Stomach (tissue), 4 donors: ENCODE measurements around the gene SLC39A13.

Experiments used
- CTCF ChIP-seq, 7 experiments: fragments of 450-650 bp in 4 of 7; fragments of 200-600 bp in 3 of 7; sonication (generic) in 3 of 7; IDR thresholded peaks; one replicate each; pipeline ENCODE4 v1.5.1; 2016 to 2019; ENCODE audit warnings: antibody characterized with exemption in 7 of 7, control low read depth in 2 of 7, mild to moderate bottlenecking in 1 of 7
- EP300 ChIP-seq: sonication (generic); formaldehyde crosslinking; IDR thresholded peaks from one replicate; pipeline ENCODE4 v1.6.1; 2017; ENCODE audit warnings: antibody characterized with exemption
- POLR2A ChIP-seq, 4 donors: fragments of 450-650 bp; IDR thresholded peaks; one replicate each; pipeline ENCODE4 v1.6.1; 2016; ENCODE audit warnings: antibody characterized with exemption in 4 of 4, control low read depth in 2 of 4, mild to moderate bottlenecking in 1 of 4, moderate library complexity in 1 of 4
- POLR2AphosphoS5 ChIP-seq, 3 donors: sonication (generic); formaldehyde crosslinking; IDR thresholded peaks; one replicate each; pipeline ENCODE4 v1.6.1; 2016; ENCODE audit warnings: antibody characterized with exemption in 3 of 3

DNA sequence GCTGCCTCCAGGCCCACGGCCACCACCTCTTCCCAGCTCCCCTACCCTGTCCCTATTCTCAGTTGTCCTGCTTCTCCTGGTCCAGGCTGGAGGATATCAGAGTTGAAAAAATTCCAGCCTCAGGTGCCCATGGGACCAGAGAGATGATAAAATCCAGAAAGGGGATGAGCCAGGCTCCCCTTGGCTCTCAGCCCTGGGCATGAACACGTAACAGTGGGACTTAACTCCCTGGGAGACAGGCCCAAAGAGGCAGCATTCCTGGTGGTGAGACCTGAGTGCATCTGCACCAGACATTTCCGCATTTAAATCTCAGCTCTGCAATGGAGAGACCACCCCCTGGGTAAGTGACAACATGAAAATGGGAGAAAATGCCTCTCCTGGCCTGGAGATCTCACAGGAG, 10.4 kb upstream of the SLC39A13 start:
- TF ChIP-seq POLR2A (IDR thresholded peaks at IDR 0.05) = no peak
- TF ChIP-seq CTCF (IDR thresholded peaks at IDR 0.05) = no peak
- no peak for TF ChIP-seq EP300
- no peak for TF ChIP-seq POLR2AphosphoS5 (IDR thresholded peaks at IDR 0.05)
